Hepatocyte (in vitro differentiated cells): ENCODE results near the gene ATP8B4. TPM values are rescaled to one million over a fixed set of nuclear protein-coding genes. Genes with fewer than 3 reads are reported as not detected.
A peak's percentile ranks its signal among the peaks of the same experiment; 100 is the strongest.
"Not testable (repeated sequence)": the region's sequence is repeated elsewhere in the genome, so short reads cannot be mapped to it uniquely, and the experiment has no call there.

Source experiments
- DNase-seq: peaks from one replicate; pipeline ENCODE4 v3.0.0-alpha.2; 2016; ENCODE audit warnings: low spot score
- H2AFZ ChIP-seq: fragments of 200-600 bp; sonication (generic); 2 replicates; pipeline ENCODE4 v1.6.0; 2016; ENCODE audit warnings: antibody characterized with exemption, mild to moderate bottlenecking
- H3K27ac ChIP-seq: fragments of 200-600 bp; sonication (generic); 2 replicates; pipeline ENCODE4 v1.5.1; 2016; ENCODE audit warnings: mild to moderate bottlenecking
- H3K27me3 ChIP-seq: fragments of 200-600 bp; sonication (generic); 2 replicates; pipeline ENCODE4 v1.6.1; 2016
- H3K36me3 ChIP-seq: fragments of 200-600 bp; sonication (generic); replicated peaks from 2 replicates; pipeline ENCODE4 v1.5.1; 2016; ENCODE audit warnings: low read depth; ENCODE audit not compliant: insufficient read depth
- H3K4me1 ChIP-seq: fragments of 200-600 bp; sonication (generic); 2 replicates; pipeline ENCODE4 v1.5.1; 2016; ENCODE audit warnings: mild to moderate bottlenecking, moderate library complexity; ENCODE audit not compliant: insufficient read depth
- H3K4me2 ChIP-seq: fragments of 200-600 bp; sonication (generic); 2 replicates; pipeline ENCODE4 v1.6.0; 2016
- H3K4me3 ChIP-seq: fragments of 200-600 bp; sonication (generic); 2 replicates; pipeline ENCODE4 v1.5.1; 2016; ENCODE audit warnings: mild to moderate bottlenecking
- H3K79me2 ChIP-seq: fragments of 200-600 bp; sonication (generic); 2 replicates; pipeline ENCODE4 v1.6.0; 2017; ENCODE audit warnings: mild to moderate bottlenecking
- H3K9me2 ChIP-seq: fragments of 200-600 bp; sonication (generic); replicated peaks from 2 replicates; pipeline ENCODE4 v1.6.0; 2017; ENCODE audit warnings: mild to moderate bottlenecking; ENCODE audit not compliant: insufficient read depth
- H3K9me3 ChIP-seq: fragments of 200-600 bp; sonication (generic); 2 replicates; pipeline ENCODE4 v1.5.1; 2016; ENCODE audit warnings: low read depth, mild to moderate bottlenecking
- H4K20me1 ChIP-seq: fragments of 200-600 bp; sonication (generic); 2 replicates; pipeline ENCODE4 v1.6.0; 2016; ENCODE audit warnings: mild to moderate bottlenecking; ENCODE audit not compliant: insufficient read depth, poor library complexity, severe bottlenecking
- EZH2 ChIP-seq: fragments of 200-600 bp; sonication (generic); IDR thresholded peaks from 2 replicates; pipeline ENCODE4 v1.6.1; 2016; ENCODE audit warnings: antibody characterized with exemption, mild to moderate bottlenecking, borderline replicate concordance
- EZH2phosphoT487 ChIP-seq: fragments of 200-600 bp; sonication (generic); IDR thresholded peaks from one replicate; pipeline ENCODE4 v1.6.1; 2018; ENCODE audit warnings: antibody characterized with exemption, mild to moderate bottlenecking, low read depth, moderate library complexity; ENCODE audit not compliant: unreplicated experiment, severe bottlenecking
- WGBS: methylation state at CpG from one replicate; pipeline ENCODE4 v1.1.6; 2016; ENCODE audit warnings: low lambda C conversion rate; ENCODE audit errors: missing lambda C conversion rate; 5-methylcytosine and 5-hydroxymethylcytosine counted together
- polyA plus RNA-seq: library from polyadenylated mRNA; unstranded; fragments of >200 nt; fragmentation: Nextera tagmentation; extraction: Ambion mirVana; gene quantifications from 2 replicates; pipeline ENCODE4 v1.2.1, GENCODE V29; 2016
- total RNA-seq: library from RNA; depleted of rRNA; stranded (reverse); fragments of >200 nt; gene quantifications from 2 replicates; pipeline ENCODE4 v1.2.3, GENCODE V29; 2014
- TF ChIP-seq, protein P1 (sequence below): fragments of 200-600 bp; sonication (generic); IDR thresholded peaks from 2 replicates; pipeline ENCODE4 v1.5.1; 2016; ENCODE audit warnings: antibody characterized with exemption, mild to moderate bottlenecking; ENCODE audit not compliant: poor library complexity

Gene ATP8B4
- total and polyA plus RNA-seq, 2 experiments from 2014 or later, result 1.3 to 9.5 TPM

DNA sequence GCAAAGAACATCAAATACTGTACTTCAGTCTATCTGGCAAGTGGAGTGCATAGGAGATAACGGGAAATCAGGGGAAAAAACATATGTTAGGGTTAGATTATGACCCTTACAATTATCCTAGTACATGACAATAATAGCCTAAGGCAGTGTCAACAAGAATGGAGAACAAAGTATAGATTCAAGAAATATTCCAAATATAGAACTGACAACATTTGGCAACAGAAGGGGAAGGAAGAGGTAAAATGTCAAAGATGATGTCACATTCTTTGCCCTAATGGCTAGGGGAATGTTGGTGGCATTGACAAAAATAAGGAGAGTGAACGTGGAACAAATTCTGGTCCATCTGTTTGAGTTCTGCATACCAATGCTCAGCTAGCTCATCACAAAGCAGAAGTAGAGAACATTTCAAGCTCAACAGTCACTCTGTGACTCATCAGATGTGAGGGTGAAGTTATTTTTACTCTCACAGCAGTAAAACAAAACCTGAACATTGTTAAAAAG lies 15.5 kb upstream of the ATP8B4 start:
- WGBS, result 52% methylated on average over 2 of the region's 2 CpGs
- no peak for DNase-seq

GRCh38 chr15:50132251-50132984 lies 13.4 kb upstream of the ATP8B4 start:
- not testable (repeated sequence) for H3K9me2 ChIP-seq, H3K36me3 ChIP-seq, DNase-seq, H3K27me3 ChIP-seq, H3K27ac ChIP-seq, H3K79me2 ChIP-seq, H3K4me1 ChIP-seq, H4K20me1 ChIP-seq, H3K4me2 ChIP-seq, H3K4me3 ChIP-seq, H2AFZ ChIP-seq, H3K9me3 ChIP-seq
- WGBS, result 89% methylated on average over 3 of the region's 3 CpGs

More for the DNA sequence above, 15.5 kb upstream of the ATP8B4 start:
- H3K27me3 ChIP-seq, result no peaks in the 10 kb centered on the region
- no peak overlapping the region for H3K27ac ChIP-seq
- no peak overlapping the region for H3K4me2 ChIP-seq
- no peaks in the 10 kb centered on the region for H3K79me2 ChIP-seq
- no peak overlapping the region for H3K4me3 ChIP-seq
- no peak overlapping the region for H2AFZ ChIP-seq
- no peaks in the 10 kb centered on the region for H3K9me2 ChIP-seq
- H3K4me1 ChIP-seq, result no peaks in the 10 kb centered on the region
- TF ChIP-seq, protein P1, sequence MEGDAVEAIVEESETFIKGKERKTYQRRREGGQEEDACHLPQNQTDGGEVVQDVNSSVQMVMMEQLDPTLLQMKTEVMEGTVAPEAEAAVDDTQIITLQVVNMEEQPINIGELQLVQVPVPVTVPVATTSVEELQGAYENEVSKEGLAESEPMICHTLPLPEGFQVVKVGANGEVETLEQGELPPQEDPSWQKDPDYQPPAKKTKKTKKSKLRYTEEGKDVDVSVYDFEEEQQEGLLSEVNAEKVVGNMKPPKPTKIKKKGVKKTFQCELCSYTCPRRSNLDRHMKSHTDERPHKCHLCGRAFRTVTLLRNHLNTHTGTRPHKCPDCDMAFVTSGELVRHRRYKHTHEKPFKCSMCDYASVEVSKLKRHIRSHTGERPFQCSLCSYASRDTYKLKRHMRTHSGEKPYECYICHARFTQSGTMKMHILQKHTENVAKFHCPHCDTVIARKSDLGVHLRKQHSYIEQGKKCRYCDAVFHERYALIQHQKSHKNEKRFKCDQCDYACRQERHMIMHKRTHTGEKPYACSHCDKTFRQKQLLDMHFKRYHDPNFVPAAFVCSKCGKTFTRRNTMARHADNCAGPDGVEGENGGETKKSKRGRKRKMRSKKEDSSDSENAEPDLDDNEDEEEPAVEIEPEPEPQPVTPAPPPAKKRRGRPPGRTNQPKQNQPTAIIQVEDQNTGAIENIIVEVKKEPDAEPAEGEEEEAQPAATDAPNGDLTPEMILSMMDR, result no peak
- no peaks in the 10 kb centered on the region for H4K20me1 ChIP-seq
- no peaks in the 10 kb centered on the region for H3K9me3 ChIP-seq
- H3K36me3 ChIP-seq, result no peaks in the 10 kb centered on the region

GRCh38 chr15:50131617-50132016 lies 12.6 kb upstream of the ATP8B4 start:
- WGBS, result 100% methylated on average over 1 of the region's 1 CpG
- no peak for DNase-seq
- H3K4me1 ChIP-seq, result no peaks in the 10 kb centered on the region
- no peaks in the 10 kb centered on the region for H3K9me3 ChIP-seq
- no peaks in the 10 kb centered on the region for H3K9me2 ChIP-seq
- no peaks in the 10 kb centered on the region for H3K36me3 ChIP-seq
- H3K4me3 ChIP-seq, result no peak overlapping the region
- no peaks in the 10 kb centered on the region for H3K27me3 ChIP-seq
- H3K4me2 ChIP-seq, result no peak overlapping the region
- no peaks in the 10 kb centered on the region for H4K20me1 ChIP-seq
- no peak overlapping the region for H3K27ac ChIP-seq
- H2AFZ ChIP-seq, result no peak overlapping the region
- no peaks in the 10 kb centered on the region for H3K79me2 ChIP-seq
- TF ChIP-seq EZH2phosphoT487 (no peak), EZH2 (no peak)
- TF ChIP-seq, protein P1, result no peak

- no peaks in the 10 kb centered on the region for H3K9me2 ChIP-seq
- no peaks in the 10 kb centered on the region for H3K36me3 ChIP-seq
- H3K4me1 ChIP-seq, result no peaks in the 10 kb centered on the region
- peak; percentile 19 for DNase-seq
- no peaks in the 10 kb centered on the region for H3K27me3 ChIP-seq
- TF ChIP-seq EZH2 (no peak), EZH2phosphoT487 (no peak)
- TF ChIP-seq, protein P1, result no peak
- no peak overlapping the region for H3K4me3 ChIP-seq
- no peaks in the 10 kb centered on the region for H3K79me2 ChIP-seq
- no peak overlapping the region for H2AFZ ChIP-seq
- no peak overlapping the region for H3K4me2 ChIP-seq
- no peaks in the 10 kb centered on the region for H3K9me3 ChIP-seq
- no peak overlapping the region for H3K27ac ChIP-seq
- no peaks in the 10 kb centered on the region for H4K20me1 ChIP-seq
Observed at GRCh38 chr15:50128266-50128665, 9.2 kb upstream of the ATP8B4 start.
